DMS53 treated with DMSO at 0.1 percent for 48 hours (cell line): ENCODE measurements around the gene CACNA1C.

Experiments used
- DNase-seq: peaks from one replicate; lab custom pipeline; 2025; ENCODE audit not compliant: unreplicated experiment; lab: John Stamatoyannopoulos, UW

Gene CACNA1C

GRCh38 chr12:2607881-2608607, 555.3 kb downstream of the CACNA1C start:
- DNase-seq = no peak

DNA sequence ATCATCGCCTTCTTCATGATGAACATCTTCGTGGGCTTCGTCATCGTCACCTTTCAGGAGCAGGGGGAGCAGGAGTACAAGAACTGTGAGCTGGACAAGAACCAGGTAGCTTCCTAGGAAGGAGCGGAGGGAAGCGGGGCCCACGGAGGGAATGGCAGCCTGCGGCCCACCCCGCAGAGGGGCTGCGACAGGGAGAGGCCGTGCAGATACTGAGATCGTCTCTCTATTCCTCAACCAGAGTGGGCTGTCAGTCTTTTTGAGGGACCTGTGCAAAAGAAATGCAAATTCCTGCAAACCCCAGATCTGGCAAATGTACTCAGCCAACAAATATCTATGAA, 555.8 kb downstream of the CACNA1C start:
- no peak for DNase-seq

- DNase-seq = no peak
These were observed 556.2 kb downstream of the CACNA1C start for GRCh38 chr12:2609020-2609419.

GRCh38 chr12:2610358-2610757, 557.6 kb downstream of the CACNA1C start:
- DNase-seq = no peak

- no peak for DNase-seq
These were observed 560.7 kb downstream of the CACNA1C start for GRCh38 chr12:2613326-2614073.

- DNase-seq = no peak
These were observed 561.6 kb downstream of the CACNA1C start for GRCh38 chr12:2614341-2614740.

DNA sequence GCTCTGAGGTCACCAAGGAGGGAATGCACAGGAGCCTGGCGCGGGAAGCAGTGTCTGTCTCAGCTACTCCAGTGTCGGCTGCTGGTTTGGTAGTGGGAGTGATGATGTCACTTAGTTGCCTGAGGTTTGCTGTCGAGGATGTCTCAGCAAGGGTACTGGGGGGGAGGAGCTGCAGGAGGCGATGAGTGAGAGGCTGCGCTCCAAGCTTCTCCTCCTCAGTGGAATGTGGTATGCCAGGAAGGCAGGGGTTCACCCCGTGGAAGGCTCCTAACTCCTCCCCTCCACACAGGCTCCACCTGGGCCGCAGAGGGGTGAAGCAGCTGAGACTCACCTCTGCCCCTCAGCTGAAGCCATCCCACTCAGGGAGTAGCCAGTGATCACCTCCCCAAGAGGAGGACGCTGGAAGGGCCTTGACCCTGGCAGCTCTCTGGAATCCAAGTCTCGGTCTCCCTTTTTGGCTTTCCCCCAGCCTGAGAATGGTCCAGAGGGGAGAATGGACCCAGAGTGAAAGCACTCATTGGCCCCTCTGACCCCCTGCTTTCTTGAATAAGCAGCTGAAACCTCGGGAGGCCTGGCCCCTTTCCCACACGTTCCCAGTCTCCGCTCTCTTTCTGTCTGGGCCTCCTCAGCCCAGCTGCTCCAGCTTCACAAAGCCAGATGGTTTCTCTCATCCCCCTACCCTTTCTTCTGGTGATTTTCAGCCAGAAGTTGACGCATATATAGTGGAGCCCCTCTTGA, 563.0 kb downstream of the CACNA1C start:
- DNase-seq = no peak

DNA sequence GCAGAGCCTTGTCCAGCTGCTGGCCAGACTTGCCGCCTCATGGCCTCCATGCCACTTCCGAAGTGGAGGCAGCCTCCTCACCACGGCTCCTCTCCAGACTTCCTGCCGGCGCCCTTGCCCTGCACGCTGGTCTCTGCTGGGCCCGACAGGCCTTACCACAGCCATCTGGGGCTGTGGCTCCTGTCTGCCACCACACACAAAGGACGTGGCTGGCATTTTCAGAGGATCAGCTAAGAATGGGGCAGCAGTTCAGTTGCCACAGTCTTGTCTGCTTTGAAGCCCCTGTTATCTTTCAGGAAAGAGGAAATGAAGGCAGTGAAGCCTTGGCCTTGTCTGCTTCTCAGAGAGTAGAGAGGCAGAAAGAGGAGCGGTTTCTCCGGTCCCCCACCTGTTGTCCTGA, 564.0 kb downstream of the CACNA1C start:
- DNase-seq = no peak

- no peak for DNase-seq
These were observed 564.6 kb downstream of the CACNA1C start for GRCh38 chr12:2617365-2617764.

- DNase-seq = no peak
These were observed 565.7 kb downstream of the CACNA1C start for GRCh38 chr12:2618291-2618995.

DNA sequence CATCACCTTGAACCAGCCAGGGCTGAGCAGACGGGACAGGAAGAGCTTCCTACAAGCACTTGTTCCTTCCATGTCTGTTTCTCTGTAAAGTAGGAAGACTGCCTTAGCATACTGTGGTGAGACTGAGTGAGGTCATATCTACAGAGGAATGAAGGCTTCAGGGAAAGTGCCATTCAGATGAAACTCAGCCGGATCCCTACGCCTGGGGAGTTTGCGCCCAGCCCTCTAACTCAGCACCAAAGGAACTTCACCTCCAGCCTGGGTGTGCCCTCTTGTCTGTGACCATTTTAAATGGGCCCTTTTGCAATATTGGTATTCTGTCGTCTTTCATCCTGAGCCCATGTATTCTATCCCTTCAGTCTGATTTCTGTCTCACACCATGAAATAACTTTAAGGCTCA, 566.3 kb downstream of the CACNA1C start:
- no peak for DNase-seq

GRCh38 chr12:2622460-2622859, 569.7 kb downstream of the CACNA1C start:
- no peak for DNase-seq

GRCh38 chr12:2623472-2623871, 570.7 kb downstream of the CACNA1C start:
- no peak for DNase-seq

DNA sequence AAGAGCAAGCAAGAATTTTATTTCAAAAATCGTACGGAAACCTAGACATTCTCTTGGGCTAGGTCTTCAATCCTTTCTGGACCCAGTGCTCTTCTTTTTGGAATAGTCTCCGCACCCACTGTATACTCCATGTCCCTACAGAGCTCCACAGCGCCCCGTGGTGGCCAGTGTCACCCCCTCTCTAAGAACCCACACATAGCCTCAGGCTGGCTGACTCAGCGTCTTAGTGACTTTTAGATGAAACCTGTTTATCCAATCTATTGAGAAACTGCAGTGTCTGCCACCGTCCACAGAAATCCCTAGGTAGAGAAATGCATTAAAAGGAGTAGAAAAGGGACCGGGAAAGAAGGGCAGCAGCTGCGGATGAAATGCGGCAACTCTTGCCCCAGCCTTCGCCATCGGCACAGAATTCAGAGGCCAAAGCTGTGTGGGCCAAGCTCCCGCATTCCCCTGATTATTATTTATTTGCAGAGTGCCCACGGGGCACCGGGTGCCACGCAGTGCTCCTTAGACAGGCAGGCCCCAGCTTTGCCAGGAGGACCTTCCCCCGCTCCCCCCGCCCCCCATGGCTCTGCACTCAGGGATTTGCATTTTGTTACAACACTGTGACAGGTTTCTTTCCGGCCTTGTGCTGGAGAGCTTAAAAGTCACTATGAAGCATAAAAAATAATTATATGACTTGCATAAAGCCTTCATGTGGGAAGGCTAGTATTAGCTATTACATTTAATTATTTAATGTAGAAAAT, 571.9 kb downstream of the CACNA1C start:
- DNase-seq = no peak

- DNase-seq = no peak
These were observed 572.5 kb downstream of the CACNA1C start for GRCh38 chr12:2625289-2625612.

- DNase-seq = no peak
These were observed 574.5 kb downstream of the CACNA1C start for GRCh38 chr12:2627076-2627834.

DNA sequence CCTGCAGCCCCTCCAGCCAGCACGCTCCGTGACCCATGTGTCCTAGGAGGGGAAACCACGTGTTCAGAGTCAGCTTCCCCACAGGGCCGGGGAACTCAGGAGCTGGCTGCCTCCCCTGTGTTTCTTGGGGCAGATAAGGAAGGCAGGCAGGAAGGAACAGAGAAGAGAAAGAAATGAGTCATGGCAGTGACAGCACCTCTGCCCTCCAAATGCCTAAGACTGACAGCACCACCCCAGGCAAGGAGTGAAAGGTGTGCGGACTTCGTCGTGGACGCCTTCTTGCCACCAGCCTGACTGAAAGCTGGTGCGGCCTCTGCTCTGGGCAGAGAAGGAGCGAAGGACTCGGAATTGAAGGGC, 575.0 kb downstream of the CACNA1C start:
- DNase-seq = no peak

- DNase-seq = no peak
These were observed 575.6 kb downstream of the CACNA1C start for GRCh38 chr12:2628401-2628800.

GRCh38 chr12:2629051-2629450, 576.3 kb downstream of the CACNA1C start:
- DNase-seq = no peak

GRCh38 chr12:2631653-2632350, 579.0 kb downstream of the CACNA1C start:
- DNase-seq = no peak
